Placental pericyte (primary cell): ENCODE data around the gene DIPK2A. TPM values are rescaled to one million over a fixed set of nuclear protein-coding genes. Genes with fewer than 3 reads are reported as not detected.

Experiments used
- total RNA-seq: library from RNA; depleted of rRNA; stranded (reverse); fragments of >200 nt; gene quantifications from 2 replicates; pipeline ENCODE4 v1.2.3, GENCODE V29; 2012

Gene DIPK2A, protein sequence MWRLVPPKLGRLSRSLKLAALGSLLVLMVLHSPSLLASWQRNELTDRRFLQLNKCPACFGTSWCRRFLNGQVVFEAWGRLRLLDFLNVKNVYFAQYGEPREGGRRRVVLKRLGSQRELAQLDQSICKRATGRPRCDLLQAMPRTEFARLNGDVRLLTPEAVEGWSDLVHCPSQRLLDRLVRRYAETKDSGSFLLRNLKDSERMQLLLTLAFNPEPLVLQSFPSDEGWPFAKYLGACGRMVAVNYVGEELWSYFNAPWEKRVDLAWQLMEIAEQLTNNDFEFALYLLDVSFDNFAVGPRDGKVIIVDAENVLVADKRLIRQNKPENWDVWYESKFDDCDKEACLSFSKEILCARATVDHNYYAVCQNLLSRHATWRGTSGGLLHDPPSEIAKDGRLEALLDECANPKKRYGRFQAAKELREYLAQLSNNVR
- total RNA-seq: 26.8 and 38.5 TPM in 2 replicates

DNA sequence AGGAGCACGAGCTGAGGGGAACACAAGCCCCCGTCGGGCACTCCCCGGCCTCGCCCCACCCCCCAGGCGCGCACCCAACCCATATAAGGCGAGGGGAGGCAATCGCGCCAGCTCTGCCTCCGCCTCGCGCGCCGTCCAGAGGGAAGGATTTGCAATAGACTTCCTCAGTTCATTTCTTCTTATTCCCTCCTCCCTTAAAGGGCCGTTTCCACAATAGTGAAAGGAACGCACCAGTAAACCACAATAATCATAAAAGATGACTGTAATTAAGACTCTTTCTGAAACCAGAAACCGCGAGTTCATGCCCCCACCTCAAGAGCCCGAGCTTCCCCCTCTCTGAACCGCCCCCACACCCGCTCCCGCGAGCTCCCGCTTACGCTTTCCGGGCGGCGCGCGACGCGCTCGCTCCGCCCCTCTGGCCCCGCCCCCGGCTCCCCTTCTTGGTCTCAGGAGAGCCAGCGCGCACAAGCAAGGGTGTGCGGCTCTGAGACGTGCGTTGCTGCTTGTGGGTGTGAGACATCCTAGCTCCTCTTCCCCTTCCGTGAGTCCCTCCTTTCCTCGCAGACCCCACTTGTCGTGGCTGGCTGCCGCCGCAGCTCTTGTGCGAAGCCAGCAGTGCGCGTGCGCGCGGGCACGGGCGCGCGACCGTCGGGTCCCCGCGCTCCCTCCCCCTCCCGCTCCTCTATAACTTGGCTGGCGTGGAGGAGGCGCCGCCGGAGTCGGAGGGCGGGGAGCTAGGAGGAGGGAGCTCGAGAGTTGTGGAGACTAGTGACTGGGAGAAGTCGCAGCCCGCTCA, at the start of gene DIPK2A:
Gene DIPK2A, plus strand, starts transcription at position 465 of the 796 bp plus-strand sequence. CDS start 510 bp downstream, outside the sequence.

Other genes with a start within 250 kb of the DIPK2A start
- 4.7 and 8.8 TPM in 2 replicates for gene SLC9A9, start 123.4 kb upstream of the DIPK2A start, total RNA-seq